HG03097 (cell line): ENCODE measurements around the gene GNGT2.

ENCODE experiments used
- ATAC-seq: cut with Tn5 transposase; IDR thresholded peaks from one replicate; pipeline ENCODE4 v1.9.1; 2021; ENCODE audit not compliant: unreplicated experiment, low FRiP score

GNGT2 gene

GRCh38 chr17:49229805-49230600, 19.6 kb upstream of the GNGT2 start:
- ATAC-seq: no peak

- ATAC-seq: no peak
These were observed 18.9 kb upstream of the GNGT2 start for GRCh38 chr17:49229076-49229804.

GRCh38 chr17:49227436-49228261, 17.3 kb upstream of the GNGT2 start:
- ATAC-seq: no peak

GRCh38 chr17:49226771-49227435, 16.5 kb upstream of the GNGT2 start:
- ATAC-seq: no peak

GRCh38 chr17:49225554-49226236, 15.3 kb upstream of the GNGT2 start:
- ATAC-seq: no peak

GRCh38 chr17:49224997-49225337, 14.6 kb upstream of the GNGT2 start:
- ATAC-seq: no peak

GRCh38 chr17:49224198-49224996, 14.0 kb upstream of the GNGT2 start:
- ATAC-seq: no peak

GRCh38 chr17:49223517-49224197, 13.3 kb upstream of the GNGT2 start:
- ATAC-seq: no peak

GRCh38 chr17:49223168-49223516, 12.8 kb upstream of the GNGT2 start:
- no peak for ATAC-seq

GRCh38 chr17:49219987-49220386, 9.6 kb upstream of the GNGT2 start:
- ATAC-seq: no peak

GRCh38 chr17:49218941-49219913, 8.9 kb upstream of the GNGT2 start:
- no peak for ATAC-seq

- ATAC-seq: no peak
These were observed 7.5 kb upstream of the GNGT2 start for GRCh38 chr17:49217651-49218413.

GRCh38 chr17:49216953-49217650, 6.7 kb upstream of the GNGT2 start:
- no peak for ATAC-seq

- no peak for ATAC-seq
These were observed 6.1 kb upstream of the GNGT2 start for GRCh38 chr17:49216482-49216881.

GRCh38 chr17:49214676-49215360, 4.4 kb upstream of the GNGT2 start:
- no peak for ATAC-seq

- ATAC-seq: no peak
These were observed 3.5 kb upstream of the GNGT2 start for GRCh38 chr17:49213847-49214246.
